CD4-positive, alpha-beta T cell (primary cell): Measurements from ENCODE around the gene AMDHD2. TPM values are rescaled to one million over a fixed set of nuclear protein-coding genes. Genes with fewer than 3 reads are reported as not detected.
A peak's percentile ranks its signal among the peaks of the same experiment; 100 is the strongest.
"Not testable (repeated sequence)": the region's sequence is repeated elsewhere in the genome, so short reads cannot be mapped to it uniquely, and the experiment has no call there.

Experiments used
- ATAC-seq: fragments of 200-7000 bp; cut with Tn5 transposase; one replicate; pipeline ENCODE4 v1.10.0; 2022; ENCODE audit warnings: mild to moderate bottlenecking; ENCODE audit not compliant: poor library complexity
- CTCF ChIA-PET: fragments of 350-600 bp; sonication (Branson Sonifier 250); formaldehyde crosslinking; loops from one replicate; lab custom pipeline; 2021; ENCODE audit warnings: antibody characterized with exemption, inconsistent platforms; lab: Charles Lee
- POLR2A ChIA-PET: fragments of 350-600 bp; sonication (Branson Sonifier 250); formaldehyde crosslinking; loops from one replicate; lab custom pipeline; 2021; ENCODE audit warnings: antibody characterized with exemption, inconsistent platforms; lab: Charles Lee
- DNase-seq, 14 experiments: peaks; one replicate each; pipeline ENCODE4 v3.0.0-alpha.2; 2013 to 2020; ENCODE audit warnings: mixed read lengths in 2 of 14
- H3K27ac ChIP-seq, 2 donors: one replicate each; pipeline versions ENCODE4 v1.5.1 to v1.7.0; 2013; ENCODE audit warnings: low read length in 2 of 2, low read depth in 1 of 2, mild to moderate bottlenecking in 1 of 2
- H3K27me3 ChIP-seq, 2 experiments: 1 replicate in 1 of 2; 2 replicates in 1 of 2; pipeline versions ENCODE4 v1.6.1 to v1.7.0; 2013; ENCODE audit warnings: low read length in 2 of 2, control low read depth in 1 of 2, mild to moderate bottlenecking in 1 of 2, moderate library complexity in 1 of 2; ENCODE audit not compliant: insufficient read depth in 2 of 2, control insufficient read depth in 1 of 2
- H3K36me3 ChIP-seq: one replicate; pipeline ENCODE4 v1.6.1; 2013; ENCODE audit warnings: low read length, control low read depth; ENCODE audit not compliant: insufficient read depth
- H3K4me1 ChIP-seq: one replicate; pipeline ENCODE4 v1.6.1; 2013; ENCODE audit warnings: low read length, control low read depth; ENCODE audit not compliant: insufficient read depth
- H3K4me3 ChIP-seq: one replicate; pipeline ENCODE4 v1.5.1; 2013; ENCODE audit warnings: mild to moderate bottlenecking, low read length, moderate library complexity
- H3K9me3 ChIP-seq, 2 experiments: 1 replicate in 1 of 2; 2 replicates in 1 of 2; pipeline versions ENCODE4 v1.6.1 to v1.7.0; 2013; ENCODE audit warnings: low read length in 2 of 2, mild to moderate bottlenecking in 2 of 2, control low read depth in 1 of 2, moderate library complexity in 1 of 2; ENCODE audit not compliant: control insufficient read depth in 1 of 2, insufficient read depth in 1 of 2
- H3K27ac Mint-ChIP-seq: one replicate; pipeline ENCODE4 v1.8.0; 2020; ENCODE audit warnings: mixed read lengths
- H3K27me3 Mint-ChIP-seq: one replicate; pipeline ENCODE4 v1.8.0; 2021; ENCODE audit warnings: mixed read lengths
- H3K36me3 Mint-ChIP-seq: one replicate; pipeline ENCODE4 v1.8.0; 2021; ENCODE audit warnings: low read depth, mixed read lengths
- H3K4me1 Mint-ChIP-seq: one replicate; pipeline ENCODE4 v1.8.0; 2021; ENCODE audit warnings: low read depth, mixed read lengths
- H3K4me3 Mint-ChIP-seq: one replicate; pipeline ENCODE4 v1.8.0; 2020; ENCODE audit warnings: mild to moderate bottlenecking, mixed read lengths
- H3K9me3 Mint-ChIP-seq: one replicate; pipeline ENCODE4 v1.8.0; 2020; ENCODE audit warnings: mixed read lengths
- CTCF ChIP-seq: fragments of 200-600 bp; IDR thresholded peaks from one replicate; pipeline ENCODE4 v1.8.0; 2022; ENCODE audit warnings: antibody characterized with exemption, mild to moderate bottlenecking
- intact Hi-C, 2 experiments: fragments of 100-400 bp; cut with DNase I in 1 of 2; cut with micrococcal nuclease in 1 of 2; formaldehyde crosslinking; loops; one replicate each; pipeline versions ENCODE4 v1.15.1 to v1.9.0; 2023 to 2025; cut with DNase I, micrococcal nuclease
- total RNA-seq, 174 experiments: library from RNA in 2 of 174; stranded (reverse) in 2 of 174; gene quantifications; one replicate each; pipeline ENCODE4 v1.2.3 and lab custom pipeline; 2021 to 2026

Gene AMDHD2
- total RNA-seq, 2 experiments from 2014 or later = 171 to 177 TPM

GRCh38 chr16:2535625-2536013, 15.4 kb downstream of the AMDHD2 start:
- no peak overlapping the region for H3K4me3 ChIP-seq
- Mint-ChIP-seq H3K9me3 (no peaks in the 10 kb centered on the region), H3K36me3 (peaks cover 36% of the 10 kb centered on the region), H3K27ac (peak overlapping the region; percentile 98), H3K4me1 (peaks cover 47% of the 10 kb centered on the region), H3K27me3 (peaks cover 8% of the 10 kb centered on the region), H3K4me3 (peak overlapping the region; percentile 79)
- no peak for ATAC-seq
- DNase-seq = peak in 2 of 14 experiments; percentile 51 to 69
- no peaks in the 10 kb centered on the region for H3K9me3 ChIP-seq
- H3K27me3 ChIP-seq = no peaks in the 10 kb centered on the region
- H3K27ac ChIP-seq = no peak overlapping the region
- H3K4me1 ChIP-seq = peaks cover 53% of the 10 kb centered on the region
- POLR2A ChIA-PET = interaction anchor here (1.0 to 2.7 kb wide), 2 partner anchors 15 to 21 kb away, joined by 3 to 27 read pairs; partner anchors contain the start of genes AMDHD2 and ATP6V0C
- H3K36me3 ChIP-seq = peaks cover 3% of the 10 kb centered on the region
- intact Hi-C loops = loop anchor here (2.0 to 5.0 kb wide), 2 partner anchors 15 to 967 kb away; partner anchors contain the start of genes AMDHD2 (in 1 of the 2) and CLUAP1 (in 1 of the 2)
- CTCF ChIA-PET = no interaction called here
- TF ChIP-seq CTCF = no peak

- intact Hi-C loops = loop anchor here (2.0 to 5.0 kb wide), 2 partner anchors 17 to 965 kb away; partner anchors contain the start of genes AMDHD2 (in 1 of the 2) and CLUAP1 (in 1 of the 2)
- ChIA-PET CTCF (interaction anchor here (2.1 kb wide), 1 partner anchor 17 kb away, joined by 5 read pairs; the partner anchor contains the start of gene AMDHD2), POLR2A (interaction anchor here (0.7 to 2.7 kb wide), 7 partner anchors 8 to 383 kb away, joined by 3 to 30 read pairs (median 7); partner anchors contain the start of genes AMDHD2, ATP6V0C, KCTD5 and TRAF7)
- Histone ChIP-seq H3K36me3 (peaks cover 3% of the 10 kb centered on the region), H3K4me1 (peaks cover 53% of the 10 kb centered on the region), H3K27me3 (no peaks in the 10 kb centered on the region), H3K27ac (peak within 1 kb of the TSS in 1 of 2 donors; percentile 68), H3K4me3 (peak within 1 kb of the TSS; percentile 72), H3K9me3 (no peaks in the 10 kb centered on the region)
- H3K27ac Mint-ChIP-seq = peak within 1 kb of the TSS; percentile 94
- no peaks in the 10 kb centered on the region for H3K9me3 Mint-ChIP-seq
- DNase-seq (peak; percentile 85 to 98 (median 92)), ATAC-seq (peak; percentile 87)
- TF ChIP-seq CTCF = no peak
- H3K36me3 Mint-ChIP-seq = peaks cover 28% of the 10 kb centered on the region
- peaks cover 37% of the 10 kb centered on the region for H3K4me1 Mint-ChIP-seq
- peak within 1 kb of the TSS; percentile 92 for H3K4me3 Mint-ChIP-seq
- H3K27me3 Mint-ChIP-seq = peaks cover 3% of the 10 kb centered on the region
These were observed 17.5 kb downstream of the AMDHD2 start, which contains the start of gene PDPK1 for GRCh38 chr16:2537451-2538379. TSS of gene PDPK1 (plus strand) at chr16:2538021. CDS start at chr16:2538113, 92 bp downstream.

GRCh38 chr16:2539192-2539844, 19.1 kb downstream of the AMDHD2 start:
- H3K4me3 ChIP-seq, H3K9me3 ChIP-seq, POLR2A ChIA-PET, H3K27me3 ChIP-seq, ATAC-seq, H3K27me3 Mint-ChIP-seq, H3K36me3 ChIP-seq, H3K9me3 Mint-ChIP-seq, CTCF ChIA-PET, H3K27ac ChIP-seq: not testable (repeated sequence)
- H3K36me3 Mint-ChIP-seq = peaks cover 25% of the 10 kb centered on the region
- peak overlapping the region; percentile 42 for H3K27ac Mint-ChIP-seq
- H3K4me1 ChIP-seq = peaks cover 44% of the 10 kb centered on the region
- peak overlapping the region; percentile 86 for H3K4me3 Mint-ChIP-seq
- intact Hi-C loops = loop anchor here in 1 of 2 experiments (5.0 kb wide), 1 partner anchor 963 kb away; the partner anchor contains the start of gene CLUAP1
- DNase-seq = peak in 1 of 14 experiments; percentile 25
- H3K4me1 Mint-ChIP-seq = peaks cover 38% of the 10 kb centered on the region
